ENCODE measurements around the gene MAPT. TPM values are rescaled to one million over a fixed set of nuclear protein-coding genes. Genes with fewer than 3 reads are reported as not detected.

Gene MAPT
- total RNA-seq, 1 experiment from 2014 or later = 0.18 TPM

DNA sequence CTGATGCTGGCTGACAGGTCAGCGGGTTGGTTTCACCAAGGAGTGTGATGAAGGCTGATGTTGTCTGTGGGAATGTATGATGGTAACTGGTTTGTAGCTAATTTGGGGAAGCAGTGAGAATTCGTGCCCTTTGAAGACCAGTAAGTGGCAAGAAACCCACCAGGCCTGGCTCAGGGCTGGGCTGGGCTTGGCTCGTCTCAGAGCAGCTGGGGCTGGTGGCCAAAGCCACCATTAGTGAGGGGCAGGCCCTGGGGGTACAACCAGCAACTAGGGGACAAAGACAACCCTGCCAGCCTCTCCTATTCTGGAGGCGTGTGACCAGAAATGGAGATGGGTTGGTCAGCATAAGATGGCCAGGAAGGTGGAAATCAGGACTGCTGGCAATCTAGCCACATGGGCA, 91.7 kb downstream of the MAPT start:
- DNase-seq (ENCODE audit: low read depth) = no peak

DNA sequence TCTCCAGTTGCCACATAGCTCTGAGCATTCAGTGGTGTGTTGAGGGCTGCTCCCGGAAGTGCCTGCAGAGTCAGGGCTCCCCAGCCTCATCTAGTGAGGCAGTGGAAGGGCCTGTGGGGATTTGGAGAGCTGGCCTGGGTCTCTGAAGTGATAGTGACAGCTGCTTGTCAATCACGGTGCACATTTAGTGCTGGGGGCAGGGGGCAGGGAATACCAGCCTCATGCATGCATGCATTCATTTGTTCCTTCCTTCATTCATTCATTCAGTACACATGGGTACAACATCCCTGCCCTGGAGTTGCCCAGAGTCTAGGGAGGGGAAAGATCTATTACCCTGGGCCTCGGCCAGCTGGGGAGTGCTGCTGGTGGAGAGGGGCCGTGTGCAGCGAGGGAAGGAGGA, 93.4 kb downstream of the MAPT start:
- DNase-seq (ENCODE audit: low read depth) = no peak

DNA sequence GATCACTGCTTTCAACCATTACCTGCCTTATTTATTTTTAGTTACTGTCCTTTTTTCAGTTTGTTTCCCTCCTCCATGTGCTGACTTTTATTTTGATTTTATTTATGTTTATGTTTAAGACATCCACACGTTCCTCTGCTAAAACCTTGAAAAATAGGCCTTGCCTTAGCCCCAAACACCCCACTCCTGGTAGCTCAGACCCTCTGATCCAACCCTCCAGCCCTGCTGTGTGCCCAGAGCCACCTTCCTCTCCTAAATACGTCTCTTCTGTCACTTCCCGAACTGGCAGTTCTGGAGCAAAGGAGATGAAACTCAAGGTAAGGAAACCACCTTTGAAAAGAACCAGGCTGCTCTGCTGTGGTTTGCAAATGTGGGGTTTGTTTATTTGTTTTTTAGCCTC, 95.4 kb downstream of the MAPT start:
- DNase-seq (ENCODE audit: low read depth) = no peak

DNA sequence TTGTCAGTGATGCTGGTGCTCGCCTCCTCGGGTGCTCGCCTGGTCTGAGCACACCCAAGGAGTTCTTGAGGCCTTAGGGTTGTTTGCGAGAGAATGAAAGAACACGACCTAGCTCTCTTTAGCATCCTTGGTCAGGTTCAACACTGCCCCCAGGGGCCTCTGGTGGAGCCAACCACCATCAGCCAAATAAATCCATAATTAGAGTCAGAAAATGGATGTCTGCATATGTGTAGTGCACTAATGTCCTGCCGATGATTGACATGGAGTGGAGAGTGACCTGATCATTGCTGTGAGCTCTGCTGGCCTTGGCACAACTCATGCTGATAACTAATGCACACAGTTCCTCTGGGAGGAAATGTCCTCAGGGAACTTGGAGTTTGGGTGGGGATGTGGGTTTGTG, 96.5 kb downstream of the MAPT start:
- DNase-seq (ENCODE audit: low read depth) = no peak

DNA sequence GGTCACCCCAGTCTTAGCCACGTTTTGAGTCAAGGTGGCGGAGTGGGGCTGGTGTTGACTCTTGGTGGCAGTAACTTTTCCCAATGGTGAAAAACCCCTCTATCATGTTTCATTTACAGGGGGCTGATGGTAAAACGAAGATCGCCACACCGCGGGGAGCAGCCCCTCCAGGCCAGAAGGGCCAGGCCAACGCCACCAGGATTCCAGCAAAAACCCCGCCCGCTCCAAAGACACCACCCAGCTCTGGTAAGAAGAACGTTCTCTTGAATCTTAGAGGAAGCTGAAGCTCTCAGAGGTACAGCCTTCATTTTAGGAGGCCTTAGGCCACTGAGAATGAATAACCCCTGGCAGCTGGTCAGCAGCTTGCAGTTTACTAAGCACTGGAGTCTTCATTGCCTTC, 97.0 kb downstream of the MAPT start:
- DNase-seq (ENCODE audit: low read depth) = no peak

DNA sequence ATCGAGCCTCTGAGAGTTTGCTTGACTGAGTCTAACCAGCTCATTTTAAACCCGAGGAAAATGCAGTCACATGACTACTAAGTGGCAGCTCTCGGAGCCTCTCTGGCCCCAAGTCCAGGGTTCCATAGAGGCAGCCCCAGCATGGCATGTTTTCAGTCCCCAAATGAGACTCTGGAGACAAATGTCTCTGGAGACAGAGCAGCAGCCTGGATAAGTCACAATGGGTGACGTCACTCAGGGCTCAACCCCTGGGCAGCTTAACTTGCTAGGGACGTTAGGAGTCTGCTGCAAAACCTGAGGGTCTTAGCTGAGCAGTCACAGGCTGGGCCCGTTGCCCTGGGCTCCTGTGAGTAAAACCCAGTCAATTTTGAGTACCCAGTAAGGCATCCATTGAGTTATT, 97.8 kb downstream of the MAPT start:
- no peak for DNase-seq (ENCODE audit: low read depth)

DNA sequence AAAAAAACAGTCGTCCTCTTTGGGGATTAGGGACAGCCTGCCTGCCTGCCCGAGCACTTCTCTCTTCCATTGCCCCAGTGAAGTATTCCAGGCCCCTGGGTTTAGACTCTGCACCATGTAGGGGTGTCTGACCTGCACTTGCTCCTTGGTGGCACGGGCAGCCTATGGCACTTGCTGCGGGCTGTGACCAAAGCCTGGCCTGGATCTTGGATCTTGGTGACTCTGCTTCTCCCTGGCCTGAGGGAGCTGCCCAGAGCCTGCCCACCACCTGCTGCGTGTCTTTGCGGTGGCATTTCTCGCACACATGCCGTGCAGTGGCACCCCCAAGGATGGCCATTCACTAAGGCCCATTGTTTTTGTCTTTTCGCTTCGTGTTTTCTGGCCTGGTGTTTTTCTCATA, 98.5 kb downstream of the MAPT start:
- DNase-seq (ENCODE audit: low read depth) = no peak

DNA sequence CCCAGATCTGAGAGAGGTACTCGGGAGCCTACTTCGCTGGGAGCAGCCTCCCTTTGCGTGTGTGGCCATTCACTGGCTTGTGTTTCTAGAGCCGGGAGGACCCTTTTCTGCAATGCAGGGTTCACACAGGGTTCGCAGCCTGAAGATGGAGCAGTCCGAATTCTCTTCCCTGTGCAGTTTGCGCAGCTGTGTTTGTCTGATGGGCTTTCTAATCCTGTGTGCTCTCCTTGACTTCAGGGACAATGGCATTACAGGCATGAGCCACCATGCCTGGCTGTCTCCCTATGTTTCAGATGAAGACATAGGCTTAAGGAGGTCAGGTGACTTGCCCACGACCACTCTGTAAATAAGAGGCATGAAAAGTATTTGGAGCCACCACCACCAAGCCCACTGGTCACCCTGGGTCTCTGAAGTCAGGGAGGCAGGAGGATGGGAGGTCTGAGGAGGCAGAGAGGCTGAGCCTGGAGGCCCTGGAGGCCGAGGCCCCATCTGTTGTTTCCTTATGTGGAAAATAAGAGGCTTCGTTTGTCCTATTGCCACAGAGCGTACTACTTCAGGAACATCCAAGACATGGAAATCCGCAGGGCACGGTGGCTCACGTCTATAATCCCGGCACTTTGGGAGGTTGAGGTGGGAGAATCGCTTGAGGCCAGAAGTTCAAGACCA, 99.7 kb downstream of the MAPT start:
- DNase-seq (ENCODE audit: low read depth) = no peak

DNA sequence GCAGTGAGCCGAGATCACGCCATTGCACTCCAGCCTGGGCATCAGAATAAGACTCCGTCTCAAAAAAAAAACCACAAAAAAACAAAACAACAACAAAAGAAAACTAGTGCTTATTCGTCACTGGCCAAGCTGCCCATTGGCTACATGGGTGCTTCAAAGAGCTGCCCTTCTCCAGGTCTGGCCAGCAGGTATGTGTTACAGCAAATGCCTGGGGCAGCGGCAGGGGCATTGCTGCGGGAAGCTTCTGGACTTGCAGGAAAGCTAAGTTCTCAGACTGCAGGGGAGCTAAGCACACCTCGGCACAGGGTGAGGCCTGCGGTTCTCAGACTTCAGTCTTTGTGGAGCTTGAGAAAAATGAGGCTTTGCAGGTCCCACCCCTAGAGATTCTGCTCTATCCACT, 100.6 kb downstream of the MAPT start:
- no peak for DNase-seq (ENCODE audit: low read depth)

DNA sequence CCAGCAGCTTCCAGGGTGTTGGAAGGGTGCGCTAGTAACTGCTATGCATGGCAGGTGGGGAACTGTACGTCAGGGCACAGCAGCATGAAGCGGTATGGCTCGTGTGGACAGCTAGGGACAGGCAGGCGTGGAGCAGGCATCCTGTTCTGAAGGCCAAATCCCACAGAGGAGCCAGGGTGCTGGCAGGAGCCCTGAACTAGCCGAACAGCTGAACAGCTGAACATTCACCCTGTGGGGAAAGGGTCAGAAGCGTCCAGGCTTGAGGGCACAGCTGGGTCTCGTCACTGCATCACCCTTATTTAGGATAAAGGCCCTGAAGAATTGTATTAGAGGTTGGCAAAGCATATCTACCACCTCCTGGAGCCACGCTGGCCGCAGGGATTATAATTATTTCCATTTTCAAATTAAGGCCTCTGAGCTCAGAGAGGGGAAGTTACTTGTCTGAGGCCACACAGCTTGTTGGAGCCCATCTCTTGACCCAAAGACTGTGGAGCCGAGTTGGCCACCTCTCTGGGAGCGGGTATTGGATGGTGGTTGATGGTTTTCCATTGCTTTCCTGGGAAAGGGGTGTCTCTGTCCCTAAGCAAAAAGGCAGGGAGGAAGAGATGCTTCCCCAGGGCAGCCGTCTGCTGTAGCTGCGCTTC, 101.4 kb downstream of the MAPT start:
- DNase-seq (ENCODE audit: low read depth) = no peak

DNA sequence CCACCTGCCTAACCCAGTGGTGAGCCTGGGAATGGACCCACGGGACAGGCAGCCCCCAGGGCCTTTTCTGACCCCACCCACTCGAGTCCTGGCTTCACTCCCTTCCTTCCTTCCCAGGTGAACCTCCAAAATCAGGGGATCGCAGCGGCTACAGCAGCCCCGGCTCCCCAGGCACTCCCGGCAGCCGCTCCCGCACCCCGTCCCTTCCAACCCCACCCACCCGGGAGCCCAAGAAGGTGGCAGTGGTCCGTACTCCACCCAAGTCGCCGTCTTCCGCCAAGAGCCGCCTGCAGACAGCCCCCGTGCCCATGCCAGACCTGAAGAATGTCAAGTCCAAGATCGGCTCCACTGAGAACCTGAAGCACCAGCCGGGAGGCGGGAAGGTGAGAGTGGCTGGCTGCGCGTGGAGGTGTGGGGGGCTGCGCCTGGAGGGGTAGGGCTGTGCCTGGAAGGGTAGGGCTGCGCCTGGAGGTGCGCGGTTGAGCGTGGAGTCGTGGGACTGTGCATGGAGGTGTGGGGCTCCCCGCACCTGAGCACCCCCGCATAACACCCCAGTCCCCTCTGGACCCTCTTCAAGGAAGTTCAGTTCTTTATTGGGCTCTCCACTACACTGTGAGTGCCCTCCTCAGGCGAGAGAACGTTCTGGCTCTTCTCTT, 102.1 kb downstream of the MAPT start:
- no peak for DNase-seq (ENCODE audit: low read depth)

DNA sequence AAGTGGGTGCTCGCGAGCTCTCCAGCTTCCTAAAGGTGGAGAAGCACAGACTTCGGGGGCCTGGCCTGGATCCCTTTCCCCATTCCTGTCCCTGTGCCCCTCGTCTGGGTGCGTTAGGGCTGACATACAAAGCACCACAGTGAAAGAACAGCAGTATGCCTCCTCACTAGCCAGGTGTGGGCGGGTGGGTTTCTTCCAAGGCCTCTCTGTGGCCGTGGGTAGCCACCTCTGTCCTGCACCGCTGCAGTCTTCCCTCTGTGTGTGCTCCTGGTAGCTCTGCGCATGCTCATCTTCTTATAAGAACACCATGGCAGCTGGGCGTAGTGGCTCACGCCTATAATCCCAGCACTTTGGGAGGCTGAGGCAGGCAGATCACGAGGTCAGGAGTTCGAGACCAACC, 102.8 kb downstream of the MAPT start:
- DNase-seq (ENCODE audit: low read depth) = no peak

DNA sequence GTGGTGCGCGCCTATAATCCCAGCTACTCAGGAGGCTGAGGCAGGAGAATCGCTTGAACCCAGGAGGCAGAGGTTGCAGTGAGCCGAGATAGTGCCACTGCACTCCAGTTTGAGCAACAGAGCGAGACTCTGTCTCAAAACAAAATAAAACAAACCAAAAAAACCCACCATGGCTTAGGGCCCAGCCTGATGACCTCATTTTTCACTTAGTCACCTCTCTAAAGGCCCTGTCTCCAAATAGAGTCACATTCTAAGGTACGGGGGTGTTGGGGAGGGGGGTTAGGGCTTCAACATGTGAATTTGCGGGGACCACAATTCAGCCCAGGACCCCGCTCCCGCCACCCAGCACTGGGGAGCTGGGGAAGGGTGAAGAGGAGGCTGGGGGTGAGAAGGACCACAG, 103.3 kb downstream of the MAPT start:
- DNase-seq (ENCODE audit: low read depth) = peak; percentile 26

DNA sequence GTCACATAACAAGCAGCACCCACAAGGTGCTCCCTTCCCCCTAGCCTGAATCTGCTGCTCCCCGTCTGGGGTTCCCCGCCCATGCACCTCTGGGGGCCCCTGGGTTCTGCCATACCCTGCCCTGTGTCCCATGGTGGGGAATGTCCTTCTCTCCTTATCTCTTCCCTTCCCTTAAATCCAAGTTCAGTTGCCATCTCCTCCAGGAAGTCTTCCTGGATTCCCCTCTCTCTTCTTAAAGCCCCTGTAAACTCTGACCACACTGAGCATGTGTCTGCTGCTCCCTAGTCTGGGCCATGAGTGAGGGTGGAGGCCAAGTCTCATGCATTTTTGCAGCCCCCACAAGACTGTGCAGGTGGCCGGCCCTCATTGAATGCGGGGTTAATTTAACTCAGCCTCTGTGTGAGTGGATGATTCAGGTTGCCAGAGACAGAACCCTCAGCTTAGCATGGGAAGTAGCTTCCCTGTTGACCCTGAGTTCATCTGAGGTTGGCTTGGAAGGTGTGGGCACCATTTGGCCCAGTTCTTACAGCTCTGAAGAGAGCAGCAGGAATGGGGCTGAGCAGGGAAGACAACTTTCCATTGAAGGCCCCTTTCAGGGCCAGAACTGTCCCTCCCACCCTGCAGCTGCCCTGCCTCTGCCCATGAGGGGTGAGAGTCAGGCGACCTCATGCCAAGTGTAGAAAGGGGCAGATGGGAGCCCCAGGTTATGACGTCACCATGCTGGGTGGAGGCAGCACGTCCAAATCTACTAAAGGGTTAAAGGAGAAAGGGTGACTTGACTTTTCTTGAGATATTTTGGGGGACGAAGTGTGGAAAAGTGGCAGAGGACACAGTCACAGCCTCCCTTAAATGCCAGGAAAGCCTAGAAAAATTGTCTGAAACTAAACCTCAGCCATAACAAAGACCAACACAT, 104.9 kb downstream of the MAPT start, which contains the start of gene STH:
Gene STH, plus strand, starts transcription at position 264 of the 913 bp plus-strand sequence. Its CDS starts 30 bp downstream, at position 294.
- DNase-seq (ENCODE audit: low read depth) = no peak

DNA sequence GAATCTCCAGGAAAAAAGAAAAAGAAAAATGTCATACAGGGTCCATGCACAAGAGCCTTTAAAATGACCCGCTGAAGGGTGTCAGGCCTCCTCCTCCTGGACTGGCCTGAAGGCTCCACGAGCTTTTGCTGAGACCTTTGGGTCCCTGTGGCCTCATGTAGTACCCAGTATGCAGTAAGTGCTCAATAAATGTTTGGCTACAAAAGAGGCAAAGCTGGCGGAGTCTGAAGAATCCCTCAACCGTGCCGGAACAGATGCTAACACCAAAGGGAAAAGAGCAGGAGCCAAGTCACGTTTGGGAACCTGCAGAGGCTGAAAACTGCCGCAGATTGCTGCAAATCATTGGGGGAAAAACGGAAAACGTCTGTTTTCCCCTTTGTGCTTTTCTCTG, 105.5 kb downstream of the MAPT start:
- no peak for DNase-seq (ENCODE audit: low read depth)

DNA sequence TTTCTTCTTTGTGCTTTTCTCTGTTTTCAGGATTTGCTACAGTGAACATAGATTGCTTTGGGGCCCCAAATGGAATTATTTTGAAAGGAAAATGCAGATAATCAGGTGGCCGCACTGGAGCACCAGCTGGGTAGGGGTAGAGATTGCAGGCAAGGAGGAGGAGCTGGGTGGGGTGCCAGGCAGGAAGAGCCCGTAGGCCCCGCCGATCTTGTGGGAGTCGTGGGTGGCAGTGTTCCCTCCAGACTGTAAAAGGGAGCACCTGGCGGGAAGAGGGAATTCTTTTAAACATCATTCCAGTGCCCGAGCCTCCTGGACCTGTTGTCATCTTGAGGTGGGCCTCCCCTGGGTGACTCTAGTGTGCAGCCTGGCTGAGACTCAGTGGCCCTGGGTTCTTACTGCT, 105.9 kb downstream of the MAPT start:
- DNase-seq (ENCODE audit: low read depth) = no peak

DNA sequence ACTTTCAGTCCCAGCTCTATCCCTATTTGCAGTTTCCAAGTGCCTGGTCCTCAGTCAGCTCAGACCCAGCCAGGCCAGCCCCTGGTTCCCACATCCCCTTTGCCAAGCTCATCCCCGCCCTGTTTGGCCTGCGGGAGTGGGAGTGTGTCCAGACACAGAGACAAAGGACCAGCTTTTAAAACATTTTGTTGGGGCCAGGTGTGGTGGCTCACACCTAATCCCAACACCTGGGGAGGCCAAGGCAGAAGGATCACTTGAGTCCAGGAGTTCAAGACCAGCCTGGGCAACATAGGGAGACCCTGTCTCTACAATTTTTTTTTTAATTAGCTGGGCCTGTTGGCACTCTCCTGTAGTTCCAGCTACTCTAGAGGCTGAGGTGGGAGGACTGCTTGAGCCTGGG, 106.4 kb downstream of the MAPT start:
- DNase-seq (ENCODE audit: low read depth) = no peak

DNA sequence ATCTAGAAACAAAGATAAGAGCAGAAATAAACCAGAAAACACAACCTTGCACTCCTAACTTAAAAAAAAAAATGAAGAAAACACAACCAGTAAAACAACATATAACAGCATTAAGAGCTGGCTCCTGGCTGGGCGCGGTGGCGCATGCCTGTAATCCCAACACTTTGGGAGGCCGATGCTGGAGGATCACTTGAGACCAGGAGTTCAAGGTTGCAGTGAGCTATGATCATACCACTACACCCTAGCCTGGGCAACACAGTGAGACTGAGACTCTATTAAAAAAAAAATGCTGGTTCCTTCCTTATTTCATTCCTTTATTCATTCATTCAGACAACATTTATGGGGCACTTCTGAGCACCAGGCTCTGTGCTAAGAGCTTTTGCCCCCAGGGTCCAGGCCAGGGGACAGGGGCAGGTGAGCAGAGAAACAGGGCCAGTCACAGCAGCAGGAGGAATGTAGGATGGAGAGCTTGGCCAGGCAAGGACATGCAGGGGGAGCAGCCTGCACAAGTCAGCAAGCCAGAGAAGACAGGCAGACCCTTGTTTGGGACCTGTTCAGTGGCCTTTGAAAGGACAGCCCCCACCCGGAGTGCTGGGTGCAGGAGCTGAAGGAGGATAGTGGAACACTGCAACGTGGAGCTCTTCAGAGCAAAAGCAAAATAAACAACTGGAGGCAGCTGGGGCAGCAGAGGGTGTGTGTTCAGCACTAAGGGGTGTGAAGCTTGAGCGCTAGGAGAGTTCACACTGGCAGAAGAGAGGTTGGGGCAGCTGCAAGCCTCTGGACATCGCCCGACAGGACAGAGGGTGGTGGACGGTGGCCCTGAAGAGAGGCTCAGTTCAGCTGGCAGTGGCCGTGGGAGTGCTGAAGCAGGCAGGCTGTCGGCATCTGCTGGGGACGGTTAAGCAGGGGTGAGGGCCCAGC, 107.3 kb downstream of the MAPT start:
- DNase-seq (ENCODE audit: low read depth) = no peak

DNA sequence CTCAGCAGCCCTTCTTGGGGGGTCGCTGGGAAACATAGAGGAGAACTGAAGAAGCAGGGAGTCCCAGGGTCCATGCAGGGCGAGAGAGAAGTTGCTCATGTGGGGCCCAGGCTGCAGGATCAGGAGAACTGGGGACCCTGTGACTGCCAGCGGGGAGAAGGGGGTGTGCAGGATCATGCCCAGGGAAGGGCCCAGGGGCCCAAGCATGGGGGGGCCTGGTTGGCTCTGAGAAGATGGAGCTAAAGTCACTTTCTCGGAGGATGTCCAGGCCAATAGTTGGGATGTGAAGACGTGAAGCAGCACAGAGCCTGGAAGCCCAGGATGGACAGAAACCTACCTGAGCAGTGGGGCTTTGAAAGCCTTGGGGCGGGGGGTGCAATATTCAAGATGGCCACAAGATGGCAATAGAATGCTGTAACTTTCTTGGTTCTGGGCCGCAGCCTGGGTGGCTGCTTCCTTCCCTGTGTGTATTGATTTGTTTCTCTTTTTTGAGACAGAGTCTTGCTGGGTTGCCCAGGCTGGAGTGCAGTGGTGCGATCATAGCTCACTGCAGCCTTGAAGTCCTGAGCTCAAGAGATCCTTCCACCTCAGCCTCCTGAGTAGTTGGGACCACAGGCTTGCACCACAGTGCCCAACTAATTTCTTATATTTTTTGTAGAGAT, 108.1 kb downstream of the MAPT start:
- peak; percentile 71 for DNase-seq (ENCODE audit: low read depth)

DNA sequence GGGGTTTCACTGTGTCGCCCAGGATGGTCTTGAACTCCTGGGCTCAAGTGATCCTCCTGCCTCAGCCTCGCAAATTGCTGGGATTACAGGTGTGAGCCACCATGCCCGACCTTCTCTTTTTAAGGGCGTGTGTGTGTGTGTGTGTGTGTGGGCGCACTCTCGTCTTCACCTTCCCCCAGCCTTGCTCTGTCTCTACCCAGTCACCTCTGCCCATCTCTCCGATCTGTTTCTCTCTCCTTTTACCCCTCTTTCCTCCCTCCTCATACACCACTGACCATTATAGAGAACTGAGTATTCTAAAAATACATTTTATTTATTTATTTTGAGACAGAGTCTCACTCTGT, 108.6 kb downstream of the MAPT start:
- no peak for DNase-seq (ENCODE audit: low read depth)

All from HT1080 (cell line).